ENCODE results near the gene KBTBD3.

- TF ChIP-seq, protein P1, sequence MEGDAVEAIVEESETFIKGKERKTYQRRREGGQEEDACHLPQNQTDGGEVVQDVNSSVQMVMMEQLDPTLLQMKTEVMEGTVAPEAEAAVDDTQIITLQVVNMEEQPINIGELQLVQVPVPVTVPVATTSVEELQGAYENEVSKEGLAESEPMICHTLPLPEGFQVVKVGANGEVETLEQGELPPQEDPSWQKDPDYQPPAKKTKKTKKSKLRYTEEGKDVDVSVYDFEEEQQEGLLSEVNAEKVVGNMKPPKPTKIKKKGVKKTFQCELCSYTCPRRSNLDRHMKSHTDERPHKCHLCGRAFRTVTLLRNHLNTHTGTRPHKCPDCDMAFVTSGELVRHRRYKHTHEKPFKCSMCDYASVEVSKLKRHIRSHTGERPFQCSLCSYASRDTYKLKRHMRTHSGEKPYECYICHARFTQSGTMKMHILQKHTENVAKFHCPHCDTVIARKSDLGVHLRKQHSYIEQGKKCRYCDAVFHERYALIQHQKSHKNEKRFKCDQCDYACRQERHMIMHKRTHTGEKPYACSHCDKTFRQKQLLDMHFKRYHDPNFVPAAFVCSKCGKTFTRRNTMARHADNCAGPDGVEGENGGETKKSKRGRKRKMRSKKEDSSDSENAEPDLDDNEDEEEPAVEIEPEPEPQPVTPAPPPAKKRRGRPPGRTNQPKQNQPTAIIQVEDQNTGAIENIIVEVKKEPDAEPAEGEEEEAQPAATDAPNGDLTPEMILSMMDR (IDR thresholded peaks at IDR 0.05) = no peak
- TF ChIP-seq POLR2A (IDR thresholded peaks at IDR 0.05) = no peak
These were observed 28.8 kb upstream of the KBTBD3 start for GRCh38 chr11:106105986-106106385.
